H1 (cell line): ENCODE results near the gene GZF1. TPM values are rescaled to one million over a fixed set of nuclear protein-coding genes. Genes with fewer than 3 reads are reported as not detected.

Source experiments
- BACH1 ChIP-seq: IDR thresholded peaks from 2 replicates; pipeline ENCODE4 v1.6.1; 2012; ENCODE audit warnings: low read length, improper control_type of control experiment
- CHD2 ChIP-seq: IDR thresholded peaks from 2 replicates; pipeline ENCODE4 v1.6.1; 2012; ENCODE audit warnings: low read length, improper control_type of control experiment
- NRF1 ChIP-seq: IDR thresholded peaks from 2 replicates; pipeline ENCODE4 v1.6.1; 2011; ENCODE audit warnings: mild to moderate bottlenecking, low read depth, low read length, improper control_type of control experiment
- POU5F1 ChIP-seq: IDR thresholded peaks from 2 replicates; pipeline ENCODE4 v1.6.1; 2011; ENCODE audit warnings: low read depth, mild to moderate bottlenecking, low read length, moderate library complexity
- RAD21 ChIP-seq, 2 experiments: IDR thresholded peaks in 1 of 2; conservative IDR thresholded peaks in 1 of 2; 2 replicates each; pipeline ENCODE4 v1.6.1; 2011; ENCODE audit warnings: low read depth in 2 of 2, low read length in 2 of 2, improper control_type of control experiment in 1 of 2, inconsistent platforms in 1 of 2, mild to moderate bottlenecking in 1 of 2, moderate library complexity in 1 of 2
- SIN3A ChIP-seq, 2 experiments: IDR thresholded peaks in 1 of 2; conservative IDR thresholded peaks in 1 of 2; 2 replicates each; pipeline ENCODE4 v1.6.1; 2011 to 2012; ENCODE audit warnings: low read length in 2 of 2, improper control_type of control experiment in 1 of 2, low read depth in 1 of 2, mild to moderate bottlenecking in 1 of 2
- SP1 ChIP-seq: IDR thresholded peaks from 2 replicates; pipeline ENCODE4 v1.6.1; 2011; ENCODE audit warnings: low read depth, low read length
- SP4 ChIP-seq: IDR thresholded peaks from 2 replicates; pipeline ENCODE4 v1.6.1; 2012; ENCODE audit warnings: low read length, inconsistent platforms
- SUZ12 ChIP-seq: fragments of 200-600 bp; sonication (generic); IDR thresholded peaks from 2 replicates; pipeline ENCODE4 v1.6.1; 2012; ENCODE audit warnings: mild to moderate bottlenecking, inconsistent platforms, low read length, moderate library complexity, mixed read lengths
- YY1 ChIP-seq: IDR thresholded peaks from 2 replicates; pipeline ENCODE4 v1.6.1; 2011; ENCODE audit warnings: low read depth, mild to moderate bottlenecking, low read length
- polyA plus RNA-seq, 7 experiments: library from polyadenylated mRNA; depleted of rRNA in 3 of 7; stranded (reverse) in 5 of 7; unstranded in 2 of 7; fragments of >200 nt in 5 of 7; fragments of 200-250 nt in 2 of 7; gene quantifications; 1 replicate in 5 of 7; 2 replicates in 1 of 7; 4 replicates in 1 of 7; pipeline versions ENCODE4 v1.2.1 to v1.2.3, GENCODE V29; 2011 to 2013; ENCODE audit warnings: missing spikeins in 2 of 7, mixed read lengths in 2 of 7
- total RNA-seq: library from RNA; stranded (reverse); fragmentation: NEBNext Ultra II Directional; extraction: Animal tissue kit (Norgen Biotek cat#: 25700); gene quantifications from 2 replicates; pipeline ENCODE4 v1.2.1, GENCODE V29; 2021
- TF ChIP-seq, protein P1 (sequence below): fragments of 300-600 bp; sonication (generic); IDR thresholded peaks from 2 replicates; pipeline ENCODE4 v1.7.1; 2012; ENCODE audit warnings: low read length, moderate library complexity, mild to moderate bottlenecking, inconsistent platforms; ENCODE audit not compliant: insufficient replicate concordance

The GZF1 gene
- total and polyA plus RNA-seq, 2 of the 8 experiments (the other 6 are each of a cell fraction or from before 2014, with no cell fraction given): 8.2 to 11.9 TPM

DNA sequence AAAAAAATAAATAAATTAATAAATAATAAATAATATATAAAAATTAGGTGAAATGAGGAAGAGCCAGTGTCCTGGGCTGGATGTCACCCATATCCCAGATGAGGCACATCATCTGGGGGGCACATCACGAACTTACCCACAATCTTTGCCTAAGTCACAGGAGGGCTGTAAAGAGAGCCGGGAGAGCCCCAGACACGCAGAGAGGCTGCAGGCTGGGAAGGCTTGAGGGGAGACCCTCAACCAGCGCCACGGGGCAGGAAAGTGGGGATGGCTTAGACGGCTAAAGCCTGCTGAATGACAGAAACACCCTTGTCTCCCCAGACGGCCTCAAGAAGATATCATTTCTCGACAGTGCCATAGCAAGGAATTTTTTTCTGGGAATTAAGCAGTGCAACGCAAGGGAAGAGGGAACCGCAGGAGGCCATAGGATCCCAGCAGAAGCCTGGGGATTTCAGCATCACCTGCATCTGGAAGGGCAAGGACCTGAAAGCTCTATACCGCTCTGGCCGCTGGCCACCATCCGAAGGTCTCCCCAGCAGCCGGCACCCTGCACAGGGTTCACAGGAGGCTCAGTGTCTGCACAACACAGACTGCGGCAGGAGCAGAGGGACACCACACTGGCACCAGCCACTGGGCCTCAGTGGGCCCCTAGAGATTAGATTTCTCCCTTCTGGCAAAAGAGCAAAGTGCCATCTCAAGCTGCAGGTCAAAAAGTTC, 34.2 kb upstream of the GZF1 start (continued):
- TF ChIP-seq, protein P1, sequence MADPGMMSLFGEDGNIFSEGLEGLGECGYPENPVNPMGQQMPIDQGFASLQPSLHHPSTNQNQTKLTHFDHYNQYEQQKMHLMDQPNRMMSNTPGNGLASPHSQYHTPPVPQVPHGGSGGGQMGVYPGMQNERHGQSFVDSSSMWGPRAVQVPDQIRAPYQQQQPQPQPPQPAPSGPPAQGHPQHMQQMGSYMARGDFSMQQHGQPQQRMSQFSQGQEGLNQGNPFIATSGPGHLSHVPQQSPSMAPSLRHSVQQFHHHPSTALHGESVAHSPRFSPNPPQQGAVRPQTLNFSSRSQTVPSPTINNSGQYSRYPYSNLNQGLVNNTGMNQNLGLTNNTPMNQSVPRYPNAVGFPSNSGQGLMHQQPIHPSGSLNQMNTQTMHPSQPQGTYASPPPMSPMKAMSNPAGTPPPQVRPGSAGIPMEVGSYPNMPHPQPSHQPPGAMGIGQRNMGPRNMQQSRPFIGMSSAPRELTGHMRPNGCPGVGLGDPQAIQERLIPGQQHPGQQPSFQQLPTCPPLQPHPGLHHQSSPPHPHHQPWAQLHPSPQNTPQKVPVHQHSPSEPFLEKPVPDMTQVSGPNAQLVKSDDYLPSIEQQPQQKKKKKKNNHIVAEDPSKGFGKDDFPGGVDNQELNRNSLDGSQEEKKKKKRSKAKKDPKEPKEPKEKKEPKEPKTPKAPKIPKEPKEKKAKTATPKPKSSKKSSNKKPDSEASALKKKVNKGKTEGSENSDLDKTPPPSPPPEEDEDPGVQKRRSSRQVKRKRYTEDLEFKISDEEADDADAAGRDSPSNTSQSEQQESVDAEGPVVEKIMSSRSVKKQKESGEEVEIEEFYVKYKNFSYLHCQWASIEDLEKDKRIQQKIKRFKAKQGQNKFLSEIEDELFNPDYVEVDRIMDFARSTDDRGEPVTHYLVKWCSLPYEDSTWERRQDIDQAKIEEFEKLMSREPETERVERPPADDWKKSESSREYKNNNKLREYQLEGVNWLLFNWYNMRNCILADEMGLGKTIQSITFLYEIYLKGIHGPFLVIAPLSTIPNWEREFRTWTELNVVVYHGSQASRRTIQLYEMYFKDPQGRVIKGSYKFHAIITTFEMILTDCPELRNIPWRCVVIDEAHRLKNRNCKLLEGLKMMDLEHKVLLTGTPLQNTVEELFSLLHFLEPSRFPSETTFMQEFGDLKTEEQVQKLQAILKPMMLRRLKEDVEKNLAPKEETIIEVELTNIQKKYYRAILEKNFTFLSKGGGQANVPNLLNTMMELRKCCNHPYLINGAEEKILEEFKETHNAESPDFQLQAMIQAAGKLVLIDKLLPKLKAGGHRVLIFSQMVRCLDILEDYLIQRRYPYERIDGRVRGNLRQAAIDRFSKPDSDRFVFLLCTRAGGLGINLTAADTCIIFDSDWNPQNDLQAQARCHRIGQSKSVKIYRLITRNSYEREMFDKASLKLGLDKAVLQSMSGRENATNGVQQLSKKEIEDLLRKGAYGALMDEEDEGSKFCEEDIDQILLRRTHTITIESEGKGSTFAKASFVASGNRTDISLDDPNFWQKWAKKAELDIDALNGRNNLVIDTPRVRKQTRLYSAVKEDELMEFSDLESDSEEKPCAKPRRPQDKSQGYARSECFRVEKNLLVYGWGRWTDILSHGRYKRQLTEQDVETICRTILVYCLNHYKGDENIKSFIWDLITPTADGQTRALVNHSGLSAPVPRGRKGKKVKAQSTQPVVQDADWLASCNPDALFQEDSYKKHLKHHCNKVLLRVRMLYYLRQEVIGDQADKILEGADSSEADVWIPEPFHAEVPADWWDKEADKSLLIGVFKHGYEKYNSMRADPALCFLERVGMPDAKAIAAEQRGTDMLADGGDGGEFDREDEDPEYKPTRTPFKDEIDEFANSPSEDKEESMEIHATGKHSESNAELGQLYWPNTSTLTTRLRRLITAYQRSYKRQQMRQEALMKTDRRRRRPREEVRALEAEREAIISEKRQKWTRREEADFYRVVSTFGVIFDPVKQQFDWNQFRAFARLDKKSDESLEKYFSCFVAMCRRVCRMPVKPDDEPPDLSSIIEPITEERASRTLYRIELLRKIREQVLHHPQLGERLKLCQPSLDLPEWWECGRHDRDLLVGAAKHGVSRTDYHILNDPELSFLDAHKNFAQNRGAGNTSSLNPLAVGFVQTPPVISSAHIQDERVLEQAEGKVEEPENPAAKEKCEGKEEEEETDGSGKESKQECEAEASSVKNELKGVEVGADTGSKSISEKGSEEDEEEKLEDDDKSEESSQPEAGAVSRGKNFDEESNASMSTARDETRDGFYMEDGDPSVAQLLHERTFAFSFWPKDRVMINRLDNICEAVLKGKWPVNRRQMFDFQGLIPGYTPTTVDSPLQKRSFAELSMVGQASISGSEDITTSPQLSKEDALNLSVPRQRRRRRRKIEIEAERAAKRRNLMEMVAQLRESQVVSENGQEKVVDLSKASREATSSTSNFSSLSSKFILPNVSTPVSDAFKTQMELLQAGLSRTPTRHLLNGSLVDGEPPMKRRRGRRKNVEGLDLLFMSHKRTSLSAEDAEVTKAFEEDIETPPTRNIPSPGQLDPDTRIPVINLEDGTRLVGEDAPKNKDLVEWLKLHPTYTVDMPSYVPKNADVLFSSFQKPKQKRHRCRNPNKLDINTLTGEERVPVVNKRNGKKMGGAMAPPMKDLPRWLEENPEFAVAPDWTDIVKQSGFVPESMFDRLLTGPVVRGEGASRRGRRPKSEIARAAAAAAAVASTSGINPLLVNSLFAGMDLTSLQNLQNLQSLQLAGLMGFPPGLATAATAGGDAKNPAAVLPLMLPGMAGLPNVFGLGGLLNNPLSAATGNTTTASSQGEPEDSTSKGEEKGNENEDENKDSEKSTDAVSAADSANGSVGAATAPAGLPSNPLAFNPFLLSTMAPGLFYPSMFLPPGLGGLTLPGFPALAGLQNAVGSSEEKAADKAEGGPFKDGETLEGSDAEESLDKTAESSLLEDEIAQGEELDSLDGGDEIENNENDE: no peak
- TF ChIP-seq NRF1 (no peak), POU5F1 (no peak), YY1 (no peak), SIN3A (conservative IDR thresholded peaks at IDR 0.05 in 1 of 2, IDR thresholded peaks at IDR 0.05 in 1 of 2; ENCODE audit: low read depth in 1 of 2, low read length in 2 of 2) (no peak), SP4 (no peak), SUZ12 (no peak), BACH1 (no peak), SP1 (no peak), RAD21 (IDR thresholded peaks at IDR 0.05 in 1 of 2, conservative IDR thresholded peaks at IDR 0.05 in 1 of 2; ENCODE audit: low read depth in 2 of 2, low read length in 2 of 2) (no peak), CHD2 (no peak)
